Measurements from ENCODE around the gene LAD1. TPM values are rescaled to one million over a fixed set of nuclear protein-coding genes. Genes with fewer than 3 reads are reported as not detected.
A peak's percentile ranks its signal among the peaks of the same experiment; 100 is the strongest.

The LAD1 gene
- polyA plus RNA-seq, 2 of the 4 experiments (the other 2 are of a cell fraction), result 0.19 to 1.1 TPM

- no peak for FAIRE-seq
- Histone ChIP-seq H3K27ac (no peak overlapping the region), H3K4me2 (no peak overlapping the region), H3K4me3 (no peak overlapping the region), H3K4me1 (no peaks in the 10 kb centered on the region), H3K9me3 (no peaks in the 10 kb centered on the region)
- WGBS (ENCODE audit: missing lambda C conversion rate), result 73% methylated on average over 4 of the region's 4 CpGs
- ChIA-PET CTCF (interaction anchor here (1.1 to 3.8 kb wide), 4 partner anchors 10 to 43 kb away, joined by 3 to 26 read pairs (median 7); no protein-coding TSS in a partner anchor), POLR2A (no interaction called here)
- DNase-seq (ENCODE audit: low read depth in 1 of 2, low spot score in 1 of 2), result no peak
- TF ChIP-seq CEBPB (IDR thresholded peaks at IDR 0.05) (no peak), TP53 (CRISPR knock-in tag; IDR thresholded peaks at IDR 0.05) (no peak), MAX (IDR thresholded peaks at IDR 0.05) (no peak), ESRRA (IDR thresholded peaks at IDR 0.05; ENCODE audit: borderline replicate concordance, low read length) (no peak)
- ATAC-seq, result no peak
Observed at GRCh38 chr1:201419256-201419655, 20.1 kb upstream of the LAD1 start.

GRCh38 chr1:201418461-201418860, 19.3 kb upstream of the LAD1 start:
- CTCF ChIA-PET, result interaction anchor here (0.6 to 1.7 kb wide), 5 partner anchors 10 to 69 kb away, joined by 3 to 7 read pairs (median 4); no protein-coding TSS in a partner anchor
- no peak for FAIRE-seq
- H3K4me1 ChIP-seq, result no peaks in the 10 kb centered on the region
- H3K4me2 ChIP-seq, result no peak overlapping the region
- POLR2A ChIA-PET, result interaction anchor here (0.7 kb wide), 1 partner anchor 50 kb away, joined by 4 read pairs; the partner anchor contains the start of gene PHLDA3
- ATAC-seq, result no peak
- no peak overlapping the region for H3K27ac ChIP-seq
- no peak overlapping the region for H3K4me3 ChIP-seq
- no peaks in the 10 kb centered on the region for H3K9me3 ChIP-seq
- WGBS (ENCODE audit: missing lambda C conversion rate), result 73% methylated on average over 3 of the region's 3 CpGs
- TF ChIP-seq CHD2 (IDR thresholded peaks at IDR 0.05; ENCODE audit: low read length, partially characterized antibody) (no peak), PHF8 (IDR thresholded peaks at IDR 0.05; ENCODE audit: borderline replicate concordance, low read depth) (no peak)
- no peak for DNase-seq (ENCODE audit: low read depth in 1 of 2, low spot score in 1 of 2)

- Histone ChIP-seq H3K4me3 (no peak overlapping the region), H3K27ac (no peak overlapping the region), H3K4me2 (no peak overlapping the region), H3K4me1 (no peaks in the 10 kb centered on the region), H3K9me3 (no peaks in the 10 kb centered on the region)
- TF ChIP-seq EHMT2 (IDR thresholded peaks at IDR 0.05; ENCODE audit: low read depth), result no peak
- ATAC-seq (no peak), FAIRE-seq (no peak), DNase-seq (ENCODE audit: low read depth in 1 of 2, low spot score in 1 of 2) (no peak)
- ChIA-PET POLR2A (no interaction called here), CTCF (interaction anchor here (1.6 to 15.0 kb wide), 3 partner anchors 8 to 160 kb away, joined by 4 to 334 read pairs (median 7); no protein-coding TSS in a partner anchor)
- WGBS (ENCODE audit: missing lambda C conversion rate), result 87% methylated on average over 13 of the region's 15 CpGs
Observed at GRCh38 chr1:201414051-201414738, 15.1 kb upstream of the LAD1 start.

GRCh38 chr1:201411292-201411691, 12.2 kb upstream of the LAD1 start:
- POLR2A ChIA-PET, result no interaction called here
- no peak for FAIRE-seq
- TF ChIP-seq REST (IDR thresholded peaks at IDR 0.05), result no peak

GRCh38 chr1:201409440-201409839, 10.3 kb upstream of the LAD1 start:
- FAIRE-seq, result no peak
- DNase-seq (ENCODE audit: low read depth in 1 of 2, low spot score in 1 of 2), result no peak
- ATAC-seq, result no peak
- ChIA-PET CTCF (interaction anchor here (1.0 to 15.0 kb wide), 20 partner anchors 8 to 433 kb away, joined by 3 to 334 read pairs (median 8); partner anchors contain the start of genes CSRP1 and TNNI1), POLR2A (no interaction called here)
- Histone ChIP-seq H3K4me1 (peaks cover 45% of the 10 kb centered on the region), H3K27ac (peak overlapping the region in 1 of 2 experiments; percentile 92; a peak in 2 of 6 replicates), H3K9me3 (no peaks in the 10 kb centered on the region), H3K4me3 (no peak overlapping the region), H3K4me2 (no peak overlapping the region)
- WGBS (ENCODE audit: missing lambda C conversion rate), result 83% methylated on average over 8 of the region's 8 CpGs
- TF ChIP-seq RFX5 (IDR thresholded peaks at IDR 0.05) (no peak), BHLHE40 (IDR thresholded peaks at IDR 0.05; ENCODE audit: low read depth, low read length) (no peak), ZNF302 (CRISPR knock-in tag; IDR thresholded peaks at IDR 0.05) (no peak), BCL3 (IDR thresholded peaks at IDR 0.05) (no peak), EP300 (IDR thresholded peaks at IDR 0.05) (no peak), MAX (IDR thresholded peaks at IDR 0.05) (no peak), ESRRA (IDR thresholded peaks at IDR 0.05; ENCODE audit: borderline replicate concordance, low read length) (no peak), ZSCAN20 (CRISPR knock-in tag; IDR thresholded peaks at IDR 0.05) (no peak), ELK1 (IDR thresholded peaks at IDR 0.05; ENCODE audit: low read depth, low read length) (no peak), ATOH8 (CRISPR knock-in tag; IDR thresholded peaks at IDR 0.05; ENCODE audit: low read depth) (no peak), CBX8 (IDR thresholded peaks at IDR 0.05) (no peak)

More at GRCh38 chr1:201411292-201411691, 12.2 kb upstream of the LAD1 start:
- H3K27ac ChIP-seq, result no peak overlapping the region
- no peaks in the 10 kb centered on the region for H3K9me3 ChIP-seq
- ATAC-seq (no peak), DNase-seq (ENCODE audit: low read depth in 1 of 2, low spot score in 1 of 2) (no peak)
- CTCF ChIA-PET, result interaction anchor here (0.8 to 15.0 kb wide), 16 partner anchors 9 to 189 kb away, joined by 3 to 334 read pairs (median 10); partner anchors contain the start of gene TNNI1
- WGBS (ENCODE audit: missing lambda C conversion rate), result 90% methylated on average over 12 of the region's 12 CpGs
- H3K4me3 ChIP-seq, result no peak overlapping the region
- no peak overlapping the region for H3K4me2 ChIP-seq
- peaks cover 27% of the 10 kb centered on the region for H3K4me1 ChIP-seq

Measured in A549 (cell line).